ENCODE results near the gene UNC13D. TPM values are rescaled to one million over a fixed set of nuclear protein-coding genes. Genes with fewer than 3 reads are reported as not detected.

The UNC13D gene
- 0.86 and 1.6 TPM in 2 replicates for total RNA-seq

- no peak for TF ChIP-seq CTCF (IDR thresholded peaks at IDR 0.05; ENCODE audit: insufficient read depth, low read depth, low read length)
- peak; percentile 25 for DNase-seq (ENCODE audit: low read depth)
- peak within 1 kb of the TSS; percentile 32 for H3K4me3 ChIP-seq (ENCODE audit: low read depth, low read length)
These were observed at the start of gene UNC13D for GRCh38 chr17:75843577-75844529. TSS of gene UNC13D (minus strand) at chr17:75844404. CDS start at chr17:75844337, 67 bp downstream.

DNA sequence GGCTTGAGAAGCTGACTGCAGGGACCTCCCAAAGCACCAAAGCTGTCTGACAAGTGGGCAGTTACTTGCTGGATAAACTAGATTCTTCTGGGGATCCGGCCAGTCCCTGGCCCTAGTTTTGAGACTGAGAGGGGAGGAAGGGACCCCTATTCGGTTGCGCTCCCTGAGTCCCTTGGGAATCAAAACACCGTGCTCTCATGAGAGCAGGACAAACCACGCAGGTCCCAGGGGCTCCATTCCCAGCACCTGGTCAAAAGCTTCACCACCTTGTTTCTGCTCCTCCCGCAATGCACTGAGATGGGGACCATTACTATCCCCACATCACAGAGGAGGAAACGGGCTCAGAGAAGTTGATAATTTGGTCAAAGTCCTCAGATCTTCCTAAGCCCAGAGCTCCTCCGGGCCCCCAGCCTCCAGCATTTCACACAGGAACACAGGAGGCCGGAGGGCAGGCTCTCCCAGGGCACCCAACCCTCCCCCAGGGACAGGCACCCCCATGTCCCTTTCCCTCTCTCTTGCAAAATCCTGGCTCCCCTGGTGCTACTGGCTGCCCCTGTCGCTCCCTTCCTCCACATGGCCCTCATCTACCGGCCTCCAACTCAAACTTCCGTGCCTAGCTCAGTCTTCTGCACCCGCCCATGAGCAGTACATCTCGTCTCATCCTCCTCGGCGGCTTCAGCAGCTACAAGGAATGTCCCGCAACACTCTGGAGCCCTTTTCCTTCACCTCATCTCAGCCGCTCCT lies 49.3 kb upstream of the UNC13D start:
- no peak overlapping the region for H3K4me3 ChIP-seq (ENCODE audit: low read depth, low read length)
- DNase-seq (ENCODE audit: low read depth), result no peak
- no peak for TF ChIP-seq CTCF (IDR thresholded peaks at IDR 0.05; ENCODE audit: insufficient read depth, low read depth, low read length)

GRCh38 chr17:75892556-75893224 lies 48.5 kb upstream of the UNC13D start:
- TF ChIP-seq CTCF (IDR thresholded peaks at IDR 0.05; ENCODE audit: insufficient read depth, low read depth, low read length), result no peak
- no peak overlapping the region for H3K4me3 ChIP-seq (ENCODE audit: low read depth, low read length)
- no peak for DNase-seq (ENCODE audit: low read depth)

GRCh38 chr17:75891605-75892555 lies 47.7 kb upstream of the UNC13D start:
- no peak for DNase-seq (ENCODE audit: low read depth)
- no peak for TF ChIP-seq CTCF (IDR thresholded peaks at IDR 0.05; ENCODE audit: insufficient read depth, low read depth, low read length)
- H3K4me3 ChIP-seq (ENCODE audit: low read depth, low read length), result no peak overlapping the region

- H3K4me3 ChIP-seq (ENCODE audit: low read depth, low read length), result no peak overlapping the region
- DNase-seq (ENCODE audit: low read depth), result no peak
- TF ChIP-seq CTCF (IDR thresholded peaks at IDR 0.05; ENCODE audit: insufficient read depth, low read depth, low read length), result no peak
These were observed 46.9 kb upstream of the UNC13D start for GRCh38 chr17:75891022-75891604.

Data from fibroblast of villous mesenchyme (primary cell).